ENCODE measurements around the gene CSNK1D.

Gene CSNK1D

GRCh38 chr17:82298538-82299421, 25.3 kb upstream of the CSNK1D start:
- Histone ChIP-seq H3K4me1 (ENCODE audit: control insufficient read depth, insufficient read depth, low read length) (peaks cover 53% of the 10 kb centered on the region), H3K4me3 (ENCODE audit: low read length) (peak overlapping the region; percentile 67), H3K4me2 (ENCODE audit: low read length) (peak overlapping the region; percentile 87), H3K27me3 (ENCODE audit: control insufficient read depth, insufficient read depth, low read length) (no peaks in the 10 kb centered on the region), H3K9me3 (replicated peaks; ENCODE audit: low read length) (no peaks in the 10 kb centered on the region), H3K9ac (ENCODE audit: low read depth, low read length) (peak overlapping the region; percentile 82), H3K36me3 (ENCODE audit: insufficient read depth, low read length) (no peaks in the 10 kb centered on the region)

DNA sequence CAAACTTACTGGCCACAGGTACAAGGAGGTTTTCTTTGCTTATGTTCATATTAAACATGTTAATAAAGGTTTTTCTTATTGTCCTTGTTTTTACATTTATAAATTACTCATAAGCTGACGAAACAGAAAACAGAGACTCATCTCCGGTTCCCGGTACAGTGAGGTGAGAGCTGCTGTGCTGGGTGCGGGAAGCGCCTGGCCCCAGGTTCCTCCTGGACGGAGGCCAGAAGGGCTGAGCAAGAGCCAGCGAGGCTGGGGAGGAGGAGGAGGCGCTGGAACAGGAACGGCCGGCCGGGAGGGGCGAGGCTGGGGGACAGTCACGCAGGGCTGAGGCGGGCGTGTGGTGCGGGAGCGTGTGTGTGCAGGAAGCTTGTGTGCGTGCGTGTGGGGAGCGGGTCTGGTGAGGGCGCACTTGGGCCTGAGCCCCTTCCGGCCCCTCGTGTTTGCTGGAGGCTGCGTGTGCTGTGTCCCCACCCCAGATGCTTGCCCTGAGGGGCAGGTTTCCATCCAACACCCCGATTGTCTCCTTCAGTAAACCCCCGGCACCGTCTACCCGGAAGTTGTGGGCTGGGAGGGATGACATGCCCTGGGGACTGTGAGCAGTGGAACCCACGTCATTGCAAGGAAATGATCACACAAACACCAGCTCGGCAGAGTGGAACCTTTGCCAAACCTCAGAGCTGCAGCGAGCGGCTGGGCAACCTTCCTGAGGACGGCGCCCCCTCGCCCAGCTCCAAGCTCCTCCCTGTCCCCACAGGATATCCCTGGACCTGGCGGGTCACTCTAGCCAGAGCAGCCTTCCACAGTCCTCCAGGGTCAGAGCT, 24.4 kb upstream of the CSNK1D start:
- H3K4me1 ChIP-seq (ENCODE audit: control insufficient read depth, insufficient read depth, low read length) = peaks cover 57% of the 10 kb centered on the region
- peak overlapping the region; percentile 82 for H3K9ac ChIP-seq (ENCODE audit: low read depth, low read length)
- H3K9me3 ChIP-seq (replicated peaks; ENCODE audit: low read length) = no peaks in the 10 kb centered on the region
- peak overlapping the region; percentile 67 for H3K4me3 ChIP-seq (ENCODE audit: low read length)
- no peaks in the 10 kb centered on the region for H3K27me3 ChIP-seq (ENCODE audit: control insufficient read depth, insufficient read depth, low read length)
- H3K4me2 ChIP-seq (ENCODE audit: low read length) = peak overlapping the region; percentile 87
- no peaks in the 10 kb centered on the region for H3K36me3 ChIP-seq (ENCODE audit: insufficient read depth, low read length)

DNA sequence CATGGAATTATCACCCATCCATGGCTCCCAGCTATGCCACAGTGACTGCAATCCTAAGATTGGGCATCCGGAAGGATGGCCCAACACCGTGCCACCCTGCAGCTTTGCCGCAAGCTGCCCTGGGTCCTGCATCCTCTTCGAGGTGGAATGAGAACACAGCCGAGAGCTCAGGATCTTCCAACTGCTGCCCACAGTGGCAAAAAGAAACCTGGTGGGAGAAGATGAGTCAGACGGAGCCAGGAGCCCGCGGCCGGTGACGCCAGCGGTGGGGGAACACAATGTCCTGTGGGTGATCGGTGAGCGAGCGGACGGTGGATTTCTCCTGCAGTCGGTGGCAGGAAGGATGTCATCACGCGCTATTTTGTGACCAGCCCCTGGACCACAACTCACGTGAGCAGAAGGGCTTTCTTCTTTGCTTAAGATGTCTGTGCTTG, 23.8 kb upstream of the CSNK1D start:
- Histone ChIP-seq H3K9me3 (replicated peaks; ENCODE audit: low read length) (no peaks in the 10 kb centered on the region), H3K9ac (ENCODE audit: low read depth, low read length) (peak overlapping the region; percentile 82), H3K27me3 (ENCODE audit: control insufficient read depth, insufficient read depth, low read length) (no peaks in the 10 kb centered on the region), H3K4me1 (ENCODE audit: control insufficient read depth, insufficient read depth, low read length) (peaks cover 59% of the 10 kb centered on the region), H3K36me3 (ENCODE audit: insufficient read depth, low read length) (no peaks in the 10 kb centered on the region), H3K4me3 (ENCODE audit: low read length) (peak overlapping the region; percentile 67), H3K4me2 (ENCODE audit: low read length) (peak overlapping the region; percentile 87)

DNA sequence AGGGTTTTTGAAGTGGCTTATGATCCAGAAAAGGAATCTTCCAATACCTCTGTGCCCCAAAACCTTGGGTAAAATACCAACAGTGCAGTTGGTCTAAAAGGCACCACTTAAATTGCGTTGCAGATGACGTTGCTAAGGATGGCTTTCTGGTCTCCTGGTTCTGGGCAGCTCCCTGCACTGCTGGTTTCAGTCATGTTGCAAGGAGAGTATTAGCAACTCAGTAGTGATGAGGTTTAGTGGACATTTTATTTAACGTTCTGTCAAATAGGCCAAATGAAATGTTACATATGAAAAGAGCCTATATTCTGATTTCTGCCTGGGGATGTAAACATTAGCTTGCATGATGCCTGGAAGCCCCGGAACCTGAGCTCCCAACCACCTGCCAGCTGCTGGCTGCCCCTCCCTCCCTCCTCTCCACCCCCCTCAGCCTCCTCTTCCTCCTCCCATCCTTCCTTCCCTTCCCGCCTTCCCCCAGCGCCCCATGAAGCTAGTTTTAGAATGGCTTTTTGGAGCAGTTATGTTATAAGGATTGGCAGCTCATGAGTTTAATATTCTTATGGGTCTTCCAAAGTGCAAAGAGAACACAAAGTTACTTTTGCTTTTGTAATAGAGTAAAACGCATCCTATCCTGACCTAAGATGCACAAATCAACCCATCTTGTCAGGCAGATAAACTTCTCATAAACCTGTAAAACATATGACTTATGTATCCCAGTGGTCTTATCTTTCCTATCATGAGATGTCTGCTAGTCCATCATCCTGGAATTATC, 23.2 kb upstream of the CSNK1D start:
- Histone ChIP-seq H3K27me3 (ENCODE audit: control insufficient read depth, insufficient read depth, low read length) (no peaks in the 10 kb centered on the region), H3K4me2 (ENCODE audit: low read length) (peak overlapping the region; percentile 87), H3K9me3 (replicated peaks; ENCODE audit: low read length) (no peaks in the 10 kb centered on the region), H3K4me3 (ENCODE audit: low read length) (peak overlapping the region; percentile 67), H3K36me3 (ENCODE audit: insufficient read depth, low read length) (no peaks in the 10 kb centered on the region), H3K9ac (ENCODE audit: low read depth, low read length) (peak overlapping the region; percentile 82), H3K4me1 (ENCODE audit: control insufficient read depth, insufficient read depth, low read length) (peaks cover 64% of the 10 kb centered on the region)

DNA sequence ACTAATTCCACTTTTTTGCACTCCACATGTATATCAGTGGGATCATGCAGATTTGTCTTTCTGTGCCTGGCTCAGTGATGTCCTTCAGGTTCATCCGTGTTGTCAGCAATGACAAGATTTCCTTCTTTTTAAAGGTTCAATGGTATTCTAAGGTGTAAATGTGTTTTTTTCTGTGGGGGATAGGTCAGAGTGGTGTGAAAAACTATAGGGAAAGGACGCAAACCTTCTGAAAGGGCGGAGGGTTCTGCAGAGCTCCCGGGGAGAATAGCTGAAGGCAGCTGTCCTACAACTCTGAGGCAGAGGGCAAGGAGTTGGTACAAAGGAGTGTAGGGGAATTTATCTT, 21.9 kb upstream of the CSNK1D start:
- Histone ChIP-seq H3K4me1 (ENCODE audit: control insufficient read depth, insufficient read depth, low read length) (peaks cover 57% of the 10 kb centered on the region), H3K9ac (ENCODE audit: low read depth, low read length) (no peak overlapping the region), H3K27me3 (ENCODE audit: control insufficient read depth, insufficient read depth, low read length) (no peaks in the 10 kb centered on the region), H3K9me3 (replicated peaks; ENCODE audit: low read length) (no peaks in the 10 kb centered on the region), H3K4me3 (ENCODE audit: low read length) (no peak overlapping the region), H3K4me2 (ENCODE audit: low read length) (no peak overlapping the region), H3K36me3 (ENCODE audit: insufficient read depth, low read length) (no peaks in the 10 kb centered on the region)

DNA sequence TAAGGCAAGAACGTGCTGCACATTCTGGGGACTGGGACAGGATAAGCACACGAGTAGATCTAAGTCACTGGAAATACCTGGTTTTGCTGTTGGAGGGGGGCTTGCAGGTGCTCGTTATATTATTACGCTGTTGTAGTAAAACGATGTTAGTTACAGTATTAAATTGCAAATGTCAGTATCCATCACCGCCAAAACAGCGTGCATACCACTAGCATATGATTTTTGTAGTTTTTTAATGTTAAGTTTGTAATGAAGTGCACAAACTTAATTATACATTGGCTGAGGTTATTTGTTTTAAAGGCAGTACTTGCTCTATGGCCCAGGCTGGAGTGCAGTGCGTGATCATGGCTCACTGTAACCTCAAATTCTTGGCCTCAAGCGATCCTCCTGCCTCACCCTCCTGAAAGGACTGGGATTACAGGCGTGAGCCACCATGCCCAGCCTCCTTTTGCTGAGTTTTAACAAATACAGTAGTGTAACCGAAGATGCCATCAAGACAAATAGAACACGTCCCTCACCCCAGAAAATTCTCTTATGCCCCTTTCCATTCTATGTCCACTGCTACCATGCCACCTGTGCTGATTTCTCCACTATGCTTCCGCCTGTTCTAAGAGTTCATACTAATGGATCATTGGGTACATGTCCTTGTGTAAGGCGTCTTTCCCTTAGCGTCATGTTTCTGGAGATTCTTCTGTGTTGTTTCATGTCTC, 20.7 kb upstream of the CSNK1D start:
- Histone ChIP-seq H3K36me3 (ENCODE audit: insufficient read depth, low read length) (no peaks in the 10 kb centered on the region), H3K4me2 (ENCODE audit: low read length) (peak overlapping the region; percentile 78), H3K27me3 (ENCODE audit: control insufficient read depth, insufficient read depth, low read length) (no peaks in the 10 kb centered on the region), H3K4me3 (ENCODE audit: low read length) (peak overlapping the region; percentile 62), H3K9me3 (replicated peaks; ENCODE audit: low read length) (no peaks in the 10 kb centered on the region), H3K9ac (ENCODE audit: low read depth, low read length) (peak overlapping the region; percentile 77), H3K4me1 (ENCODE audit: control insufficient read depth, insufficient read depth, low read length) (peaks cover 51% of the 10 kb centered on the region)

GRCh38 chr17:82292251-82293154, 19.0 kb upstream of the CSNK1D start:
- Histone ChIP-seq H3K4me2 (ENCODE audit: low read length) (peak overlapping the region; percentile 95), H3K4me1 (ENCODE audit: control insufficient read depth, insufficient read depth, low read length) (peaks cover 52% of the 10 kb centered on the region), H3K27me3 (ENCODE audit: control insufficient read depth, insufficient read depth, low read length) (no peaks in the 10 kb centered on the region), H3K36me3 (ENCODE audit: insufficient read depth, low read length) (no peaks in the 10 kb centered on the region), H3K9me3 (replicated peaks; ENCODE audit: low read length) (no peaks in the 10 kb centered on the region), H3K4me3 (ENCODE audit: low read length) (peak overlapping the region; percentile 86), H3K9ac (ENCODE audit: low read depth, low read length) (peak overlapping the region; percentile 91)

- H3K4me2 ChIP-seq (ENCODE audit: low read length) = peak overlapping the region; percentile 95
- peak overlapping the region; percentile 91 for H3K9ac ChIP-seq (ENCODE audit: low read depth, low read length)
- H3K4me1 ChIP-seq (ENCODE audit: control insufficient read depth, insufficient read depth, low read length) = peaks cover 52% of the 10 kb centered on the region
- no peaks in the 10 kb centered on the region for H3K36me3 ChIP-seq (ENCODE audit: insufficient read depth, low read length)
- H3K9me3 ChIP-seq (replicated peaks; ENCODE audit: low read length) = no peaks in the 10 kb centered on the region
- H3K4me3 ChIP-seq (ENCODE audit: low read length) = peak overlapping the region; percentile 86
- H3K27me3 ChIP-seq (ENCODE audit: control insufficient read depth, insufficient read depth, low read length) = no peaks in the 10 kb centered on the region
Observed at GRCh38 chr17:82291582-82292250, 18.2 kb upstream of the CSNK1D start.

DNA sequence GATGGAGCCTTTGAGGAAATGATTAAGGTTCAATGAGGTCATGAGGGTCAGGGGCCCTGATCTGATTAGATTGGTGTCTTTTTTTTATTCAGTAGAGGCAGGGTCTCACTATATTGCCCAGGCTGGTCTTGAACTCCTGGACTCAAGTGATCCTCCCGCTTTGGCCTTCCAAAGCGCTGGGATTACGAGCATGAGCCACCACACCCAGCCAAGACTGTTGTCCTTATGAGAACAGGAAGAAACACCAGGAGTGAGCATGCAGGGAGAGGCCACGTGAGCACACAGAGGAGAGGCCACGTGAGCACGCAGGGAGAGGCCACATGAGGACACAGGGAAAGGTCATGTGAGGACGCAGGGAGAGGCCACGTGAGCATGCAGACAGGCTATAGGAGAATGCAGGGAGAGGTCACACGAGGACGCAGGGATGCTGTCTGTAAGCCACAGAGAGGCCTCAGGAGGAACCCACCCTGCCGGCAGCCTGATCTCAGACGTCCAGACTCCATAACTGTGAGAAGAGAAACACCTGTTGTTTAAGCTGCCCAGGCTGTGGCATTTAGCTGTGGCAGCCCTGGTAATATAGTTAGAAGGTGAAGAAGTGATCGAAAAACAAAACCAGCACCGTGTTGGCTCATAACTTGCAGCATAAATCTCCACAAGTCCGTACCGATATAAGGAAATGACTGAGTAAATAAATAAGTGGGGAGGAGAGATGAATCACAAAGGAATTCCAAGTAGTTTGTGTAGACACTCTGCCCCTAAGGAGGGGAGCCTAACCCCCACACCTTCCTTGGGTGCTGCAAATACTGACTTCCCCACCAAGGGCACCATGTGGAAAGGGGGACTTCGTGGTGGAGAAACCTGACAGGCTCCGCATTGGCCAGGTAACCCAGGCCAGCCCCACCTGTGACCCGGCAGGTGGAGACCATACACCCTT, 14.6 kb upstream of the CSNK1D start:
- H3K4me3 ChIP-seq (ENCODE audit: low read length) = peak overlapping the region; percentile 33
- peak overlapping the region; percentile 54 for H3K4me2 ChIP-seq (ENCODE audit: low read length)
- H3K27me3 ChIP-seq (ENCODE audit: control insufficient read depth, insufficient read depth, low read length) = no peaks in the 10 kb centered on the region
- peaks cover 42% of the 10 kb centered on the region for H3K4me1 ChIP-seq (ENCODE audit: control insufficient read depth, insufficient read depth, low read length)
- H3K9ac ChIP-seq (ENCODE audit: low read depth, low read length) = peak overlapping the region; percentile 56
- no peaks in the 10 kb centered on the region for H3K9me3 ChIP-seq (replicated peaks; ENCODE audit: low read length)
- H3K36me3 ChIP-seq (ENCODE audit: insufficient read depth, low read length) = no peaks in the 10 kb centered on the region
